ENCODE results near the gene PCIF1. TPM values are rescaled to one million over a fixed set of nuclear protein-coding genes. Genes with fewer than 3 reads are reported as not detected.
A peak's percentile ranks its signal among the peaks of the same experiment; 100 is the strongest.

The PCIF1 gene
- total and polyA plus RNA-seq, 7 donors, result 24.7 to 46.7 (median 29.7) TPM

DNA sequence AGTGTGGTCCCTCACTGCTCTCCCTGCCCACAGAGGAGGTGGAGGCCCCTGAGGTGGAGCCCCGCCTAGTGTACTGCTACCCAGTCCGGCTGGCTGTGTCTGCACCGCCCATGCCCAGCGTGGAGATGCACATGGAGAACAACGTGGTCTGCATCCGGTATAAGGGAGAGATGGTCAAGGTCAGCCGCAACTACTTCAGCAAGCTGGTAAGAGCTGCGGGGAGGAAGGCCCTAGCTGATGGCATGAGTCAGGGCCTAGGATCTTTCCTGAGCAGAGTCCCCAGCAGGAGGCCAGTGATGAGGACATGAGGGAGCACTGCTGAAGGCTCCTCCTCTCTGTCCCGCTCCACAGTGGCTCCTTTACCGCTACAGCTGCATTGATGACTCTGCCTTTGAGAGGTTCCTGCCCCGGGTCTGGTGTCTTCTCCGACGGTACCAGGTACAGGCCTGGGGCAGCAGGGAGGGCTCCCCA, 11.2 kb downstream of the PCIF1 start:
- TF ChIP-seq, protein P1, sequence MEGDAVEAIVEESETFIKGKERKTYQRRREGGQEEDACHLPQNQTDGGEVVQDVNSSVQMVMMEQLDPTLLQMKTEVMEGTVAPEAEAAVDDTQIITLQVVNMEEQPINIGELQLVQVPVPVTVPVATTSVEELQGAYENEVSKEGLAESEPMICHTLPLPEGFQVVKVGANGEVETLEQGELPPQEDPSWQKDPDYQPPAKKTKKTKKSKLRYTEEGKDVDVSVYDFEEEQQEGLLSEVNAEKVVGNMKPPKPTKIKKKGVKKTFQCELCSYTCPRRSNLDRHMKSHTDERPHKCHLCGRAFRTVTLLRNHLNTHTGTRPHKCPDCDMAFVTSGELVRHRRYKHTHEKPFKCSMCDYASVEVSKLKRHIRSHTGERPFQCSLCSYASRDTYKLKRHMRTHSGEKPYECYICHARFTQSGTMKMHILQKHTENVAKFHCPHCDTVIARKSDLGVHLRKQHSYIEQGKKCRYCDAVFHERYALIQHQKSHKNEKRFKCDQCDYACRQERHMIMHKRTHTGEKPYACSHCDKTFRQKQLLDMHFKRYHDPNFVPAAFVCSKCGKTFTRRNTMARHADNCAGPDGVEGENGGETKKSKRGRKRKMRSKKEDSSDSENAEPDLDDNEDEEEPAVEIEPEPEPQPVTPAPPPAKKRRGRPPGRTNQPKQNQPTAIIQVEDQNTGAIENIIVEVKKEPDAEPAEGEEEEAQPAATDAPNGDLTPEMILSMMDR (IDR thresholded peaks at IDR 0.05), result no peak
- no peak overlapping the region for H3K4me3 ChIP-seq
- DNase-seq (no peak), ATAC-seq (peak in 1 of 4 donors; percentile 1)
- H3K27ac ChIP-seq, result peak overlapping the region; percentile 77
- intact Hi-C loops (cut with DNase I), result loop anchor here in 1 of 2 donors (5.0 kb wide), 1 partner anchor 123 kb away; no protein-coding TSS in a partner anchor
- H3K4me1 ChIP-seq, result peaks cover 27% of the 10 kb centered on the region
- WGBS, 3 donors, result 79 to 86% (median 82%) methylated on average over 13 of the region's 13 CpGs
- H3K9me3 ChIP-seq, result no peaks in the 10 kb centered on the region
- H3K36me3 ChIP-seq (ENCODE audit: insufficient read depth in 1 of 2, low read depth in 1 of 2), result peaks cover 13 to 100% of the 10 kb centered on the region in 2 donors
- no peaks in the 10 kb centered on the region for H3K27me3 ChIP-seq (ENCODE audit: insufficient read depth in 3 of 3, low read length in 2 of 3)

DNA sequence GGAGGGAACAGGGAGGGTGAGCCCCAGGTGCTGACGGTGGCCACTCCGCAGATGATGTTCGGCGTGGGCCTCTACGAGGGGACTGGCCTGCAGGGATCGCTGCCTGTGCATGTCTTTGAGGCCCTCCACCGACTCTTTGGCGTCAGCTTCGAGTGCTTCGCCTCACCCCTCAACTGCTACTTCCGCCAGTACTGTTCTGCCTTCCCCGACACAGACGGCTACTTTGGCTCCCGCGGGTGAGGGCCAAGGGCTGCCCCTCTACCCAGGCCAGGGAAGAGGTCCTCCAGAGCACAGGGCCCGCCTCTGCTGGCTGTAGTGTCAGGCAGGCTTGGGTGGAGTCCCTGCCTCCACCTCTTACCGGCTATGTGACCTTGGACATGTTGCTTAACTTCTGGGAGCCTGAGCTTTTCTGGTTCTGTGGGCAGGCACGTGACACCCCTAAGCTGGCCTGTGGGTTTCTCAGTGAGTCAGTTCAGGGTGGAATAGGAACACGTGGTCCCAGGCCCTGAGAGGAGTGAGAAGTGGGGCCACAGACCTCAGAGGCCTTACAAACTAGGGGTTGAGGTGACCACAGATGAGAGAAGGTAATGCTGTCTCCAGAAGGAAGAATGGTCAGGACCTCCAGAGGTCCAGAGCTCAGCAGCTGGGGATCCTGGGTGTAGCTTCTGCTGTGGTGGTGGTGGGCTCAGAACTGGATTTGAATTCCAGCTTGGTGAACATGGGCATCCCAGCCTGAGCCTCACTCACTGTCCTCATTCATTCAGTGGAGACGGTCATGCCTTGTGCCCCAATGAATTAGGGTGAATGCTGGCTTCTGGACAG, 11.9 kb downstream of the PCIF1 start:
- peaks cover 27% of the 10 kb centered on the region for H3K4me1 ChIP-seq
- intact Hi-C loops (cut with DNase I), result loop anchor here in 1 of 2 donors (5.0 kb wide), 1 partner anchor 124 kb away; no protein-coding TSS in a partner anchor
- WGBS, 3 donors, result 72 to 79% (median 74%) methylated on average over 20 of the region's 20 CpGs
- peak overlapping the region; percentile 77 for H3K27ac ChIP-seq
- no peak overlapping the region for H3K4me3 ChIP-seq
- peak; percentile 66 to 84 (median 76) for ATAC-seq
- H3K36me3 ChIP-seq (ENCODE audit: insufficient read depth in 1 of 2, low read depth in 1 of 2), result peaks cover 13 to 100% of the 10 kb centered on the region in 2 donors
- H3K27me3 ChIP-seq (ENCODE audit: insufficient read depth in 3 of 3, low read length in 2 of 3), result no peaks in the 10 kb centered on the region
- H3K9me3 ChIP-seq, result no peaks in the 10 kb centered on the region
- peak; percentile 80 to 82 for DNase-seq
- TF ChIP-seq, protein P1 (IDR thresholded peaks at IDR 0.05), result no peak

DNA sequence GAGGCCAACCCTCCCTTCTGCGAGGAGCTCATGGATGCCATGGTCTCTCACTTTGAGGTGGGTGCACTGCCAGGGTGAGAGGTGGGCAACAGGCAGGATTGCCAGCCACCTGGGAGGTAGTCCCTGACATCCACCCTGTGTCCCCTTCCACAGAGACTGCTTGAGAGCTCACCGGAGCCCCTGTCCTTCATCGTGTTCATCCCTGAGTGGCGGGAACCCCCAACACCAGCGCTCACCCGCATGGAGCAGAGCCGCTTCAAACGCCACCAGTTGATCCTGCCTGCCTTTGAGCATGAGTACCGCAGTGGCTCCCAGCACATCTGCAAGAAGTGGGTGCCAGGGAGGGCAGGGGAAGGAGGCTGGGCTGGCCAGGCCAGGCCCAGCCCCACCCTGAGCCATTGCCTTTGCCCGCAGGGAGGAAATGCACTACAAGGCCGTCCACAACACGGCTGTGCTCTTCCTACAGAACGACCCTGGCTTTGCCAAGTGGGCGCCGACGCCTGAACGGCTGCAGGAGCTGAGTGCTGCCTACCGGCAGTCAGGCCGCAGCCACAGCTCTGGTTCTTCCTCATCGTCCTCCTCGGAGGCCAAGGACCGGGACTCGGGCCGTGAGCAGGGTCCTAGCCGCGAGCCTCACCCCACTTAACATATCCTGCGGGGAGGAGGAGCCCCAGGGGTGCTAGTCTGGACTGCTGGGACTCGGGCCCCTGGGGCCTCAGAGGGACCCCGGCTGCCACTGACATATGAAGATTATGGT, 12.8 kb downstream of the PCIF1 start:
- 76 to 82% (median 77%) methylated on average over 29 of the region's 29 CpGs for WGBS, 3 donors
- DNase-seq (no peak), ATAC-seq (no peak)
- Histone ChIP-seq H3K27ac (peak overlapping the region; percentile 77), H3K4me1 (peaks cover 27% of the 10 kb centered on the region), H3K36me3 (ENCODE audit: insufficient read depth in 1 of 2, low read depth in 1 of 2) (peaks cover 13 to 100% of the 10 kb centered on the region in 2 donors), H3K27me3 (ENCODE audit: insufficient read depth in 3 of 3, low read length in 2 of 3) (no peaks in the 10 kb centered on the region), H3K4me3 (no peak overlapping the region), H3K9me3 (no peaks in the 10 kb centered on the region)
- TF ChIP-seq, protein P1 (IDR thresholded peaks at IDR 0.05), result no peak
- intact Hi-C loops (cut with DNase I), result loop anchor here in 1 of 2 donors (5.0 kb wide), 1 partner anchor 125 kb away; no protein-coding TSS in a partner anchor

DNA sequence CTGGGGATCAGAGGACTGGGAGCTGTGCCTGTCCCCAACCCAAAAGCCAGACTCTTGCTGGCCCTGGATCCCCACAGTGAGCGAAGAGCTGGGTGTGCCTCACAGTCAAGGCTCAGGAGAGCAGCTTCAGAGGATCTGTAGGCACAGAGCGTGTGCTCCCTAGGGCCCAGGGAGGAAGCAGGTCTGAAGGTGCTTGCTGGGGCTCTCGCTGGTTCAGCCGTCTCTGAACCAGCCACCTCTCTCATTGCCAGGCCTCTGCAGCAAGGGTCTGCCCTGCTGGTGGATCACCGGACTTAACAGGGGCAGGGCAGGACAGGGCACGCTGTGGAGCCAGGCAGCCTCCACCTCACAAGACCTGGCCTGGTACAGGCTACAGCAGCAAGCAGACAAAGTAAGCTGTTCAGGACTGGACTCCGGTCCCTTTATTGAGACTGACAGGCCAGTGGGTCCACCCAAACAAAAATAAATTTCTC, 13.8 kb downstream of the PCIF1 start:
- intact Hi-C loops (cut with DNase I), result loop anchor here in 1 of 2 donors (5.0 kb wide), 1 partner anchor 126 kb away; no protein-coding TSS in a partner anchor
- TF ChIP-seq, protein P1 (IDR thresholded peaks at IDR 0.05), result no peak
- Histone ChIP-seq H3K27me3 (ENCODE audit: insufficient read depth in 3 of 3, low read length in 2 of 3) (no peaks in the 10 kb centered on the region), H3K9me3 (no peaks in the 10 kb centered on the region), H3K4me1 (peaks cover 27% of the 10 kb centered on the region), H3K36me3 (ENCODE audit: insufficient read depth in 1 of 2, low read depth in 1 of 2) (peaks cover 15 to 100% of the 10 kb centered on the region in 2 donors), H3K27ac (peak overlapping the region; percentile 60), H3K4me3 (no peak overlapping the region)
- DNase-seq (no peak), ATAC-seq (no peak)
- 61 to 70% (median 68%) methylated on average over 7 of the region's 7 CpGs for WGBS, 3 donors

Measured in psoas muscle (tissue), 8 donors.